Erythroblast (primary cell): ENCODE data around the gene MAD1L1.

Experiments
- DNase-seq, 2 experiments: peaks; one replicate each; lab custom pipeline; 2025; lab: John Stamatoyannopoulos, UW
- GATA1 ChIP-seq: IDR thresholded peaks from 2 replicates; pipeline ENCODE4 v1.6.1; 2011; ENCODE audit warnings: low read depth, mild to moderate bottlenecking, control low read depth, low read length, moderate library complexity
- POLR2A ChIP-seq: IDR thresholded peaks from 2 replicates; pipeline ENCODE4 v1.6.1; 2011; ENCODE audit warnings: mild to moderate bottlenecking, low read length

The MAD1L1 gene

GRCh38 chr7:1873857-1874589 is 358.7 kb downstream of the MAD1L1 start:
- no peak for DNase-seq
- TF ChIP-seq GATA1 (no peak), POLR2A (no peak)

- TF ChIP-seq POLR2A (no peak), GATA1 (no peak)
Observed at GRCh38 chr7:1873421-1873820, 359.3 kb downstream of the MAD1L1 start.

GRCh38 chr7:1873070-1873405 is 359.7 kb downstream of the MAD1L1 start:
- no peak for DNase-seq

More at GRCh38 chr7:1873421-1873820, 359.3 kb downstream of the MAD1L1 start:
- no peak for DNase-seq

DNA sequence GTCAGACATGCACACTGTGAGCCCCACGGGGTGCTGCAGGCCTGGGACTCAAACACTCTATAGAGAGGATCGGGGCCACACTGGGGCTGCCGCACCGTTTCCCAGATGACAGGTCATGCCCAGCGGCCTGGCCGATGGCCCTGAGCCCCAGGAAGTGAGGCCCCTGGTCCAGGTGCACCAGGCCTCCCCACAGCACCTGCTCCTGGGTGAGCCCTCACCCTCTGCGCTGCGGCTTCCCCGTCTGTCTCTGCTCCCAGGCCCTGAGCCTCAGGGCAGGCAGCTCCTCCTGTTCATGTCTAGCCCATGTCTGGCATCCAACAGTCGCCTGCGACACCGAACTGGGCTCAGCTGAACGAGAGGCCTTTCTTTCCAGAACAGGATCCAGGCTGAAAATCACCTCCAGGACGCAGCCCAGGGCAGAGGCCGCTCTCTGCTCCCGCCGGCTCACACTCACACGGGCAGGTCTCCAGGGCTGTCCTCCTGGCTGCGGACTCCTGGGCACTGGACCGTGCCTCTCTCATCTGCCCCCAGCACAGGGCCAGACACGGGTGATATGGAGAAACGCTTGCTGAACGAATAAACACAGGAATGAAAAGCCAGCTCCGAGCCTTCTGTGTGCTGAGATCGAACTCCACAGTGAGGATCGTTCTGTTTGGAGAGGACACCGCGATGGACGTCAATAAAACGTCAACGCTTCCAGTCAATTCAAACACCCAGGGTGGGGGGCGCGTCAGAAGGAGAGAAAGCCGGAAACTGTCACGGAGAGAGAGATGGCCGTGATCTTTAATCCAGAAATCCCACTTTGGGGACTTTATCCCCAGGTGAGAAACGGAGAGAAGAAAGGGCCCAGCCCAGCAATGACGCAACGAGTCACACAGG is 360.3 kb downstream of the MAD1L1 start:
- DNase-seq: no peak
- no peak for TF ChIP-seq GATA1
- no peak for TF ChIP-seq POLR2A

More at GRCh38 chr7:1873070-1873405, 359.7 kb downstream of the MAD1L1 start:
- TF ChIP-seq GATA1 (no peak), POLR2A (no peak)

DNA sequence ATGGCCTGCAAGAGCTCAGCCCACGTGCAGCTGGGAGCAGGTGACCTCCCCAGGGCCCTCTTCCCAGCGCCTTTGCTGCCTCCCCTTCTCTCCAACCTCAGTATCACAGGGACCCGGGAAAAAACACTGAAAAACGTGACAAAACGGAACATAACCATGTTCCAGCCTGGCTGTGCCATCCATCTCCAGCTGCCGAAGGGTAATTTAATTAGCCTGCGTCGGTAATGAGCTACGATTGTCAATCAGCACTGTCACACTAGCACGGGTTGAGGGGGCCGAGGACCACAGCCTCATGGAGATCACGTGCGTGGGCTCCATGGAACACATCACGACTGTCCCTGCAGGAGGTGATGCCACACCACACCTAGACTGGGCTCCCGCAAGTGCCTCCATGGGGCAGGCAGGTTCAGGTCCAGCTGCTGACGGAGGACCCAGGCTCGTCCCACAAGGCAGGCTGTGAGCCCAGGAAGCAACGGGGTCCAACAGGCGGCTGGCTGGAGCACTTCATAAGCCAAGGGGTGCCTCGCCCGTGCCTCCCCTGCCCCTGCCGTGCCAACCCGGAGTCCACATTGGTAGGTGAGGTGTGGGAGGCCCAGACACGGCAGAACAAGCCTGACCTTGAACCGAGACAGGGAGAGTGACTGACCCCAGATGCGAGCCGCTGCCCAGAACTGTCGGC is 363.2 kb downstream of the MAD1L1 start:
- no peak for DNase-seq
- no peak for TF ChIP-seq GATA1
- no peak for TF ChIP-seq POLR2A

DNA sequence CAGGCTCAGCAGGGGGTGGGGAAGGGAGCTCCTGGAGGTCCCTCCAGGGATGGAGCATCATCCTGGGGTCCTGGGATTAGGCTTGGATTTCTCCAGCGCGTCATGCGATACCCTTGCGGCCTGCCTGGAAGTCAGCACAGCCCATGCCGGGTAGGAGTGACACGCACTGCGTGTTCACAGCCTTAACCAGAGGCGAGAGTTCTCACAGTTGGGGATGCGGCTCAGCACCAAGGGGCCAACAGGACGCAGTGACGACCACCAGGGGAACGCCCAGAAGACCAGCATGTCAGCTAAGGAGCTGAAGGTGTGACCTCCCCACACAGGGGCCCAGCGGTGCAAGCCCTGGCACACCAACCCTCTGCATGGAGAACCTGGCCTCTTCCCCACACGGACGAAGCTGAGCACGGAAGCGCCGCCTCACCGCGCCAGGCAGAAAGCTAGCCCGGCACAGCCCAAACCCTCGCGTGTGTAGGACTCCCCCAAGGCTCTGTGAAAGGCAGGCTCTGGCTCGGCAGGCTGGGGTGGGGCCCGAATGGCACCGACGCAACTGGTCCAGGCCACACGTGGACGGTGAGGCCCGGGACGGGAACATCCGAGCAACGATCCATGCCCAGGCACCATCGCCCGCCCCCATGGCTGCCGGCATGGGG is 364.1 kb downstream of the MAD1L1 start:
- no peak for DNase-seq
- TF ChIP-seq POLR2A: no peak
- TF ChIP-seq GATA1: no peak

- DNase-seq: no peak
Observed at GRCh38 chr7:1867370-1868260, 365.1 kb downstream of the MAD1L1 start.

GRCh38 chr7:1866601-1867000 is 366.1 kb downstream of the MAD1L1 start:
- no peak for TF ChIP-seq POLR2A
- no peak for TF ChIP-seq GATA1
- no peak for DNase-seq

More at GRCh38 chr7:1867370-1868260, 365.1 kb downstream of the MAD1L1 start:
- TF ChIP-seq POLR2A: no peak
- no peak for TF ChIP-seq GATA1

- no peak for DNase-seq
- TF ChIP-seq GATA1 (no peak), POLR2A (no peak)
Observed at GRCh38 chr7:1865571-1866255, 367.0 kb downstream of the MAD1L1 start.

DNA sequence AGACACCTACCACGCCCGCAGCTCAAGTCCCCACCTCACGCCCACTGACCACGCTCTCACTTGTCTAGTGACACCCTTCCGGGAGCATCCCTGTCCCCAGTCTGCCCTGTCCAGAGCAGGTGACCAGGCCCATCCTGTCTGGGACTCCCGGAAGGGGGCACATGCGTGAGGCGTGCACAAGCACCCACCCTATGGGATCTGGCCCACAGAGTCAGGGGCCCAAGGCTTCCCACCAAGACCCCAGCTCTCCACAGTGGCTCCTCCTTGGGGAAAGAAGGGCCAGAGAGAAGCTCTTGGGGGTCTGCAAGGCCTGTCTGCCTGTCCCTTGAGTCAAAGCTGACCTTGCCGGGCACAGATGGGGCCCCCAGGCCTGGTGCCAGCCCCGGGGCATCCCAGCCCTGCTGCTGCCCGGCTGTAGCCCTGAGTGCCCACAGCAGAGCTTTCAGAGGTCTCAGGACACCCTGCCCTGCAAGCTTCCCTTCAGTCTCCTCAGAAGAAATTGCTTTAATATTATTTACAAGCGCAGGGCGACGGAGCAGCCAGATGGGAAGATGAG is 367.7 kb downstream of the MAD1L1 start:
- no peak for TF ChIP-seq POLR2A
- no peak for TF ChIP-seq GATA1

GRCh38 chr7:1864161-1864940 is 368.4 kb downstream of the MAD1L1 start:
- TF ChIP-seq POLR2A (no peak), GATA1 (no peak)
- no peak for DNase-seq

More for the DNA sequence above, 367.7 kb downstream of the MAD1L1 start:
- no peak for DNase-seq
